Measurements from ENCODE around the gene SCGB3A1. TPM values are rescaled to one million over a fixed set of nuclear protein-coding genes. Genes with fewer than 3 reads are reported as not detected.

The SCGB3A1 gene
- total RNA-seq, 1 donor from 2014 or later = not detected

GRCh38 chr5:180625791-180626660, 34.7 kb upstream of the SCGB3A1 start:
- DNase-seq (ENCODE audit: low spot score) = no peak

GRCh38 chr5:180625125-180625790, 34.0 kb upstream of the SCGB3A1 start:
- DNase-seq (ENCODE audit: low spot score) = no peak

- no peak for DNase-seq (ENCODE audit: low spot score)
Measured at GRCh38 chr5:180624587-180624986, 33.3 kb upstream of the SCGB3A1 start.

GRCh38 chr5:180623844-180624243, 32.5 kb upstream of the SCGB3A1 start:
- DNase-seq (ENCODE audit: low spot score) = no peak

- no peak for DNase-seq (ENCODE audit: low spot score)
Measured at GRCh38 chr5:180623411-180623834, 32.1 kb upstream of the SCGB3A1 start.

- DNase-seq (ENCODE audit: low spot score) = no peak
Measured at GRCh38 chr5:180622910-180623309, 31.6 kb upstream of the SCGB3A1 start.

GRCh38 chr5:180621311-180621710, 30.0 kb upstream of the SCGB3A1 start:
- no peak for DNase-seq (ENCODE audit: low spot score)

- DNase-seq (ENCODE audit: low spot score) = no peak
Measured at GRCh38 chr5:180620014-180620413, 28.7 kb upstream of the SCGB3A1 start.

GRCh38 chr5:180619563-180619915, 28.2 kb upstream of the SCGB3A1 start:
- no peak for DNase-seq (ENCODE audit: low spot score)

- peak; percentile 20 for DNase-seq (ENCODE audit: low spot score)
Measured at GRCh38 chr5:180618829-180619562, 27.7 kb upstream of the SCGB3A1 start.

- DNase-seq (ENCODE audit: low spot score) = no peak
Measured at GRCh38 chr5:180618487-180618828, 27.2 kb upstream of the SCGB3A1 start.

GRCh38 chr5:180613814-180614188, 22.5 kb upstream of the SCGB3A1 start:
- DNase-seq (ENCODE audit: low spot score) = no peak

GRCh38 chr5:180613188-180613813, 22.0 kb upstream of the SCGB3A1 start:
- DNase-seq (ENCODE audit: low spot score) = no peak

GRCh38 chr5:180612683-180613082, 21.4 kb upstream of the SCGB3A1 start:
- DNase-seq (ENCODE audit: low spot score) = no peak

GRCh38 chr5:180611140-180611850, 20.0 kb upstream of the SCGB3A1 start:
- no peak for DNase-seq (ENCODE audit: low spot score)

- DNase-seq (ENCODE audit: low spot score) = no peak
Measured at GRCh38 chr5:180609817-180610550, 18.7 kb upstream of the SCGB3A1 start.

GRCh38 chr5:180609386-180609785, 18.1 kb upstream of the SCGB3A1 start:
- DNase-seq (ENCODE audit: low spot score) = no peak

GRCh38 chr5:180608572-180609310, 17.4 kb upstream of the SCGB3A1 start:
- no peak for DNase-seq (ENCODE audit: low spot score)

- no peak for DNase-seq (ENCODE audit: low spot score)
Measured at GRCh38 chr5:180607861-180608571, 16.7 kb upstream of the SCGB3A1 start.
